ENCODE data around the gene ROBO1. TPM values are rescaled to one million over a fixed set of nuclear protein-coding genes. Genes with fewer than 3 reads are reported as not detected.

ROBO1 gene
- total and polyA plus RNA-seq, 2 donors (not counting 1 experiment from before 2014, with no cell fraction given) = 0.27 to 3.2 TPM

GRCh38 chr3:79003994-79004393 is 763.8 kb downstream of the ROBO1 start:
- Histone ChIP-seq H3K4me2 (replicated peaks; ENCODE audit: low read depth, low read length, poor library complexity, severe bottlenecking) (no peak overlapping the region), H2AFZ (ENCODE audit: insufficient read depth, low read depth, low read length, poor library complexity, severe bottlenecking) (no peak overlapping the region), H3K4me1 (ENCODE audit: control insufficient read depth in 2 of 2, insufficient read depth in 2 of 2, low read length in 2 of 2) (no peaks in the 10 kb centered on the region), H3K9ac (ENCODE audit: low read length) (no peak overlapping the region), H3K36me3 (replicated peaks in 1 of 2; ENCODE audit: control extremely low read depth in 1 of 2, control insufficient read depth in 1 of 2, extremely low read depth in 1 of 2, insufficient read depth in 2 of 2, low read length in 1 of 2) (no peaks in the 10 kb centered on the region), H4K20me1 (ENCODE audit: control insufficient read depth, insufficient read depth, low read length, poor library complexity, severe bottlenecking) (no peaks in the 10 kb centered on the region), H3K9me3 (ENCODE audit: control extremely low read depth in 1 of 3, control insufficient read depth in 2 of 3, insufficient read depth in 1 of 3, low read length in 2 of 3) (peaks cover 0 to 4% (median 0%) of the 10 kb centered on the region in 3 donors), H3K4me3 (ENCODE audit: control extremely low read depth in 1 of 5, extremely low read depth in 1 of 5, insufficient read depth in 1 of 5, low read depth in 2 of 5, low read length in 4 of 5) (no peak overlapping the region), H3K27ac (ENCODE audit: low read length in 2 of 2) (no peak overlapping the region), H3K27me3 (replicated peaks in 1 of 4; ENCODE audit: control extremely low read depth in 1 of 4, control insufficient read depth in 3 of 4, insufficient read depth in 4 of 4, low read length in 3 of 4) (no peaks in the 10 kb centered on the region), H3K79me2 (ENCODE audit: control insufficient read depth, insufficient read depth, low read length) (no peaks in the 10 kb centered on the region)
- intact Hi-C loops (cut with micrococcal nuclease) = no loop called here
- no CpG with 5 or more reads among the region's 1 CpG for WGBS (ENCODE audit: insufficient coverage)
- Mint-ChIP-seq H3K4me1 (no peaks in the 10 kb centered on the region), H3K27me3 (no peaks in the 10 kb centered on the region), H3K4me3 (no peak overlapping the region), H3K27ac (no peak overlapping the region), H3K9me3 (ENCODE audit: insufficient read depth) (no peaks in the 10 kb centered on the region)
- no peak for ATAC-seq (ENCODE audit: low read depth)
- POLR2A ChIA-PET = no interaction called here
- no peak for DNase-seq
- TF ChIP-seq CTCF (IDR thresholded peaks at IDR 0.05) (no peak), EZH2 (IDR thresholded peaks at IDR 0.05; ENCODE audit: borderline replicate concordance, insufficient read depth, low read depth, low read length, poor library complexity, severe bottlenecking) (no peak)
- CTCF ChIA-PET = no interaction called here

DNA sequence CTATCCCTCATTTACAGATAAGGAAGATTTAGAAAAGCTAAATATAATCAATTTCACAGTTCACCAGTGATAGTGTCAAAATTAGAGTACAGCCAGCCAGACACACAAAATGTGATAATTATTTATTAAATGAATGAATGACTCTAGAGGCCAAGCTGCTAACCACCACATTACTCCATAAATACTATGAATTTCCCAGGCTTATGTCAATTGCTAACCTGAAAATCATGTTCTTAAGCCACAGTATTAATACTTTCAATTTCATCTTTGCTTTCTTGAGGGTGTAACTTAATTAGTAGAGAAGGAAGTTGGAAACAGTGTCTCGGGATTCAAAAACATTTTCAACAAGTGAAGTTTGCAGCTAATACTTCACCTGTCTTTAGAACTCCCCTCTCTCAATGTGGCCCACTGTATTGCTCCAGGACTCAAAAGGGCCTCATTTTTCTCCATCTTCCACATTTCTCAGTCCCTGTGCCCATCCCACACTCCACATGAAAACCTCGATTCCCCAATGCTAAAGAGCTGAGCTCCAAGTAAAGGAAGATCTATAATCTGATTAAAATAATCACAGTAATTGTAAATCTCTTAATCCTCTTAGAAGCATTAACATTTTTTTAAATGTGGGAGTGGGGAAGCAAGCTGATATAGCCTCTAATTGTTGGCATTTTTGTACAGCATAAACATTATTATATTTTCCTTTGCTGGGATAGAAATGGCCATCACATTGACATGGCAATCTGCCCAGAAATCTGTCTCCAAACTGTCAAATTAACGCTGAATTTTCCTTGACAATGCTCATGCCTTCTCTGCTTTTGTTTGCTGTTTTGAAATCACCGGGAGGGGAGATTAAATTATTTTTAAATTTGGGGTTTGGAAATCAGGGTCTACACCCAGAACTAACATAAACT is 765.1 kb downstream of the ROBO1 start:
- Mint-ChIP-seq H3K27me3 (no peaks in the 10 kb centered on the region), H3K4me1 (no peaks in the 10 kb centered on the region), H3K4me3 (no peak overlapping the region), H3K9me3 (ENCODE audit: insufficient read depth) (no peaks in the 10 kb centered on the region), H3K27ac (no peak overlapping the region)
- H3K4me1 ChIP-seq (ENCODE audit: control insufficient read depth in 2 of 2, insufficient read depth in 2 of 2, low read length in 2 of 2) = no peaks in the 10 kb centered on the region
- H2AFZ ChIP-seq (ENCODE audit: insufficient read depth, low read depth, low read length, poor library complexity, severe bottlenecking) = no peak overlapping the region
- no peak overlapping the region for H3K27ac ChIP-seq (ENCODE audit: low read length in 2 of 2)
- WGBS (ENCODE audit: insufficient coverage) = no CpG with 5 or more reads among the region's 4 CpGs
- no peak overlapping the region for H3K9ac ChIP-seq (ENCODE audit: low read length)
- intact Hi-C loops (cut with micrococcal nuclease) = no loop called here
- H3K79me2 ChIP-seq (ENCODE audit: control insufficient read depth, insufficient read depth, low read length) = no peaks in the 10 kb centered on the region
- H3K4me2 ChIP-seq (replicated peaks; ENCODE audit: low read depth, low read length, poor library complexity, severe bottlenecking) = no peak overlapping the region
- H3K4me3 ChIP-seq (ENCODE audit: control extremely low read depth in 1 of 5, extremely low read depth in 1 of 5, insufficient read depth in 1 of 5, low read depth in 2 of 5, low read length in 4 of 5) = no peak overlapping the region
- no peak for DNase-seq
- TF ChIP-seq EZH2 (IDR thresholded peaks at IDR 0.05; ENCODE audit: borderline replicate concordance, insufficient read depth, low read depth, low read length, poor library complexity, severe bottlenecking) = no peak
- TF ChIP-seq CTCF (IDR thresholded peaks at IDR 0.05) = no peak
- POLR2A ChIA-PET = no interaction called here
- CTCF ChIA-PET = no interaction called here
- H3K27me3 ChIP-seq (replicated peaks in 1 of 4; ENCODE audit: control extremely low read depth in 1 of 4, control insufficient read depth in 3 of 4, insufficient read depth in 4 of 4, low read length in 3 of 4) = no peaks in the 10 kb centered on the region
- no peak for ATAC-seq (ENCODE audit: low read depth)
- H4K20me1 ChIP-seq (ENCODE audit: control insufficient read depth, insufficient read depth, low read length, poor library complexity, severe bottlenecking) = no peaks in the 10 kb centered on the region
- peaks cover 0 to 5% (median 0%) of the 10 kb centered on the region in 3 donors for H3K9me3 ChIP-seq (ENCODE audit: control extremely low read depth in 1 of 3, control insufficient read depth in 2 of 3, insufficient read depth in 1 of 3, low read length in 2 of 3)
- no peaks in the 10 kb centered on the region for H3K36me3 ChIP-seq (replicated peaks in 1 of 2; ENCODE audit: control extremely low read depth in 1 of 2, control insufficient read depth in 1 of 2, extremely low read depth in 1 of 2, insufficient read depth in 2 of 2, low read length in 1 of 2)

Measured in B cell (primary cell).